ENCODE results near the gene RB1.

Gene RB1

DNA sequence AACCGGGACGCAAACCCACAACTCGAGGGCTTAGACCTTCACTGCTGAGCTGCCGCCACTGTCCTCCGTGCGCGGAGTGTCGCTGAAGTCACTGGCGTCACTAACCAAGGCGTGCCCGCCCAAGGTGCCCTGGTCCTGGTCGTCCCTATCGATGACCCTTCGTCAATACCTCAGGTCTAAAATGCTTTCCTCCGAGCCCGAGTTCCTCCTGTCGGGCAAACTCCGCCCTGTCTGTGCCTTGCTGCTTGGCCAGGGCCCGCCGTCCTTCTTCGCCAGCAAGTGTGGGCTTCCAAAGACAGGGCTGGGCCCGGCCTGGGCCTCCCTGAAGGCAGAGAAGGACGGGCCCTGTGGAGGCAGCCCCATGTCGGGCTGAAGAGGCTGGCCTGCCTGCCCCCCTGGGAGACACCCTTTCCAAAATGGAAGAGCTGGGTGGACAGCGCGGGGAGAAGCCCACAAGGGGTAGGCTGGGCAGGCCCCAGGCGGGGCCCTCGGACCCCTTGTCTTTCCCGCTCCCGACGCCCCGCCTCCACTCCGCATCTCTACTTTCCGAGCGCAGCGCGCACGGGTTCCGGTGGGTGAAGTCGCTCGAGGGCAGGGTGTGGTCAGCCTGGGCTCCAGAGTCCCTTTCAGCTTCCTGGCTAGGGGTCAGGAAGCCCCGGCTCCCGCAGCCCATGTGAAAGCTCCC lies 13.4 kb downstream of the RB1 start:
- no peak for TF ChIP-seq GATA2 (IDR thresholded peaks at IDR 0.05; ENCODE audit: low read depth, low read length)
- no peak for TF ChIP-seq GATA3 (IDR thresholded peaks at IDR 0.05; ENCODE audit: low read depth, low read length)

DNA sequence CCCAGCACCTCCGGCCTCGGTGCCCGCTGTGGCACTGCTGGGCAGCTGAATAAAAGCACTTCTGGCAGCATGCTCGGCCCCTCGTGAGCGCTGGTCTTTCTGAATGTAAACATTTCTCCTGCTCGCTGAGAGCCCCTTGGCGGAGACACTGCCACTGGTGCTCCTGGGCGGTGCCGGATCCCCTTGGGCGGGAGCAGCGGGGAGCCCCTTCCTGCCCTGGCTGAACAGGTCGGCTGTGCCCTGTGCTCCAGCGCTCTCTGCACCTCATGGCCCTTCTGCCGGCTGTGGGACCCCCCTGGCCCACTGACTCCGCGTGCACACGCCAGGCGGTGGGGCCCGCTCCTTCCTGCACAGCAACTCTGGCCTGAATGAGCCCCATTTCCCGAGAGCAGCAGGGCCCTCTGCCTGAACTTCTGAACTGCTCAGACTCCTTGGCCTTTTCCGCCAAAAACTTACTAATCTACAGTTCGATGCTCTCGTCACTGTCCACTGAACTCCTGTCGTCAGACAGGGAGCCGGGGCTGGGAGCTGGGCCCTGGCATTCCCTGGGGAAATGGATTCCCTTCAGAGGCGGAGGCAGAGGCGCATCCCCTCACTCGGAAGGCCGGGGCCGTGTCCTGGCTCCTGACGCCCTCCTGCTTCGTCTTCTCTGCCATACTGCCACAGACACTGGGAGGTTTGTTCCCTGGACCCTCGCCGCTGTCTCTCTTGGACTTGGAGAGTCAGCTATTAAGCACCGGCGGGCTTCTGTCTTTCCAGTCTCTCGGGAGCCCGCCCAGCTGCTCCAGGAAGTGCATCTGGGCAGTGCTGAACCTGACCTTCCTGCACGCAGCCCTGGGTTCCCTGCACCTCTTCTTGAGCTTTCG lies 14.2 kb downstream of the RB1 start:
- TF ChIP-seq GATA2 (IDR thresholded peaks at IDR 0.05; ENCODE audit: low read depth, low read length) (no peak), GATA3 (IDR thresholded peaks at IDR 0.05; ENCODE audit: low read depth, low read length) (no peak)

DNA sequence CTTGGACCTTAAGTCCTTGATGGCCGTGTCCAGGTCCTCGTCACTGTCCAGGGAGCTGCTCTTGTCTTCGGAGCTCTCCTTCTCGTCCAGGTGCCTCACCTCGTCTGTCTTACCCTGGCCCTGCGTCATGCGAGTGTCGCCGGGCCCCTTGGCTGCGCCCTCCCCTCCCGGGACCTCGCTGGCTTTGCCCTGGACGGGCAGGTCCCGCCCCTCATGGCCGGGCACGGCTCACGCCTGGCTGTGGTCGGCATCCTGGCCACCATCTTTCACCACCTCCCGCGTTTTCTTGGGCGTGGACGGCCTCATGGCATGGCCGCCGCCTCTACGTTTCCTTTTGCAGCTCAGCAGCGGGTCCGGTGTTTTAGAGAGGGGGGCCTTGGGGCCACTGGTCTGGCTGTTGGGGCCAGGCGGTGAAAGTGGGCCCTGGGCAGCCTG lies 14.8 kb downstream of the RB1 start:
- TF ChIP-seq GATA3 (IDR thresholded peaks at IDR 0.05; ENCODE audit: low read depth, low read length) (no peak), GATA2 (IDR thresholded peaks at IDR 0.05; ENCODE audit: low read depth, low read length) (no peak)

DNA sequence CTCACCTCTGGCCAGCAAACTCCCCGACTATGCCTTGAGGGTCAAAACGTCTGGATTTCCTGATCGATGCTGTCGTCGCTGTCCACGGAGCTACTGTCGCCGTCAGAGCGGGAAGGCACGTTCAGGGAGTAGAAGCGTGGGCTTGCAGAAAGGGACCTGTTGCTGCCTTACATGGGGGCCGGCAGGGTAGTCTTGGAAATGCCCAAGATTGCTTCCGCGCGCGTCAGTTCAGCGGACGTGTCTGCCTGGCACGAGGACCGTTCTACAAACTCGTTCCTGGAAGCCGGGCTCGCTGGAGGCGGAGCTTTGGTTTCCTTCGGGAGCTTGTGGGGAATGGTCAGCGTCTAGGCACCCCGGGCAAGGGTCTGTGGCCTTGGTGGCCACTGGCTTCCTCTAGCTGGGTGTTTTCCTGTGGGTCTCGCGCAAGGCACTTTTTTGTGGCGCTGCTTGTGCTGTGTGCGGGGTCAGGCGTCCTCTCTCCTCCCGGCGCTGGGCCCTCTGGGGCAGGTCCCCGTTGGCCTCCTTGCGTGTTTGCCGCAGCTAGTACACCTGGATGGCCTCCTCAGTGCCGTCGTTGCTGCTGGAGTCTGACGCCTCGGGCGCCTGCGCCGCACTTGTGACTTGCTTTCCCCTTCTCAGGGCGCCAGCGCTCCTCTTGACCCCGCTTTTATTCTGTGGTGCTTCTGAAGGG lies 15.4 kb downstream of the RB1 start:
- TF ChIP-seq GATA2 (IDR thresholded peaks at IDR 0.05; ENCODE audit: low read depth, low read length): no peak
- no peak for TF ChIP-seq GATA3 (IDR thresholded peaks at IDR 0.05; ENCODE audit: low read depth, low read length)

DNA sequence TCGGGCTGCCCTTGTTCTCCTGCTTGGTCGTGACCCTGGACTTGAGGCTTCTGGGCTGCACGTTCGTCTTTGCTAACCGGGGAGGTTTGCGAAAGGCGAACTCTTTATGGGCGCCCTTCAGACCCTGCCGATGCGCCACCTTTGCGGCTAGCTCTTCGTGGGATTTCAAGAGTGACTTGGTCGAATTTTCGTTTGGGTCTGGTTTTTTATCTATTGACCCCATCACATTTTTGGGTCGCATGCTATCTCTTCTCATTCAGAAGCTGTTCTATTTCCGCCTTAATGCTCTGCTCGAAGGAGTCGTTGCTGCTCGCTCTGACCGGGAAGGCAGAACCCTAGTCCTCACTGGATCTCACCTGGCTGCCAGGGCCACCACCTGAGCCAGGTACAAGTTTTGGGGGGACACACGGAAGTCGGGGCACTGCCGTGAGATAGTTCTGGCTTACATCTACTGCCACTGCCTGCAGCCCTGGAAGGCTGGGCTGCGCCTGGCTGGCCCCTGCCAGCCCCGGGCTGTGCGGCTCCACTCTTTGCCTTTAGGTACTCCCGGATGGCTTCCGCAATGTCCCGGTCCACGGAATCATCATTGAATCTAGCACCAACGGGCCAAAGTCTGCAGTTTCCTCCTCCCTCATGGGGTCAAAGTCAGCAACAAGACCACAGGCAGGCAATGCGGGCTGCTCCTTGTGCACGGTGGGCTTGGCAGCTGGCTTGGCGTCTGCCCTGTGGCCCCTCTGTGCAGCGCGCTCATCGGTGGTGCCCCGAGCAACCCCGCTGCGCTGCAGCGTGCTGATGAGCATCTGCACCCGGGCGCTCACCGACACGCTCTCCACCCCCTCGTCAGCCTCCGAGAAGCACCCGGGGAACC lies 16.2 kb downstream of the RB1 start:
- TF ChIP-seq GATA2 (IDR thresholded peaks at IDR 0.05; ENCODE audit: low read depth, low read length) (no peak), GATA3 (IDR thresholded peaks at IDR 0.05; ENCODE audit: low read depth, low read length) (no peak)

DNA sequence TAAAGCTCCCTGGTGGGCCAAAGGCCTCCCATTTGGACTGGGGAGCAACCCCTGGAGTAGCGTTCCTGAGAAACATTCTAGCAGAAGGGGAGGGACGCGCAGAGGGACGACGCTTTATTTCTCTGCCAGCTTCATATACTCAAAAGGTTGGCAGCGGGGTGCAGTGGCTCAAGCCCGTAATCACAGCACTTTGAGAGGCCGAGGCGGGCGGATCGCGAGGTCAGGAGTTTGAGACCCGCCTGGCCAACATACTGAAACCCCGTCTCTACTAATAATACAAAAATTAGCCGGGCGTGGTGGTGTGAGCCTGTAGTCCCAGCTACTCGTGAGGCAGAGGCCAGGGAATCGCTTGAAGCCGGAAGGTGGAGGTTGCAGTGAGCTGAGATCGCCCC lies 16.8 kb downstream of the RB1 start:
- TF ChIP-seq GATA3 (IDR thresholded peaks at IDR 0.05; ENCODE audit: low read depth, low read length) (no peak), GATA2 (IDR thresholded peaks at IDR 0.05; ENCODE audit: low read depth, low read length) (no peak)

DNA sequence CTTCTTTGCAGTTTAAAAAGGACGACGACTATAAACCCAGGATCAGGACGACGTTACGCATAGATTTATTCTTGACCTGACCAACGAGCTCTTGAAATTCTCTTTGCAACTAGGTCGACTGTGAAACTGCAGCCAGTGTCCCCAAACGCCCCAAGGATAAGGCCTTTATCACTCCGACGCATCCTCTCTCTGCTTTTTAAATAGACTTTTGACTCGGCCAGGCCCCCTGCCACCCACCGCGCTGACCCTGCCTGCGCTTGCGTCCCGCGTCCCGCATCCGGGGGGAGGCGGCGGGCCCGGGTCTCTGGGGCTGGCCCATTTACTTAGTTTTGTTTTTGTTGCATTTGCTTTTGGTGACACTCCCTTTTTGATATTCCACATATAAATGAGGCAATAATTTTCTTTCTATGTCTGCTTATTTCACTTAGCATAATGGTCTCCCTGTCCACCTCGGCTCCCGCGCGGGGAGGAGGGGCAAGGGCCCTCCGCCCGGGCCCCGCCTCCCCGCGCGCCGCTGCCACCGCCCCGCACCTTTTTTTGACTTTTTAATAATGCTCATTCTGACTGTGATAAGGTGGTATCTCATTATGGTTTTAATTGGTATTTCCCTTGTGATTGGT lies 17.4 kb downstream of the RB1 start:
- TF ChIP-seq GATA2 (IDR thresholded peaks at IDR 0.05; ENCODE audit: low read depth, low read length) (no peak), GATA3 (IDR thresholded peaks at IDR 0.05; ENCODE audit: low read depth, low read length) (no peak)

DNA sequence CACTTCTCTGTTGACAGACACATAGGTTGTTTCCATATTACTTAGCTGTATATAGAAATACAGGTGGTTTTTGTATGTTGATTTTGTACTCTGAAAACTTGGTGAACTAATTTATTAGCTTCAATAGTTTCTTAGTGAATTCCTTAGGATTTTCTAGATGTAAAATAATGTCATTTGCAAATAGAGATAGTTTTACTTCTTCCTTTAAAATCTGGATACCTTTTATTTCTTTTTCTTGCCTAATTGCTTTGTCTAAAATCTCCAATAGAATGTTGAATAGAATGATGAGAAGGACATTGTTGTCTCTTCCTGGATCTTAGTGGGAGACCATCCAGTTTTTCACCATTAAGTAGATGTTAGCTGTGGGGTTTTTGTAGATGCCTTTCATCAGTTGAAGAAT lies 18.7 kb downstream of the RB1 start:
- TF ChIP-seq GATA3 (IDR thresholded peaks at IDR 0.05; ENCODE audit: low read depth, low read length): no peak
- TF ChIP-seq GATA2 (IDR thresholded peaks at IDR 0.05; ENCODE audit: low read depth, low read length): no peak

DNA sequence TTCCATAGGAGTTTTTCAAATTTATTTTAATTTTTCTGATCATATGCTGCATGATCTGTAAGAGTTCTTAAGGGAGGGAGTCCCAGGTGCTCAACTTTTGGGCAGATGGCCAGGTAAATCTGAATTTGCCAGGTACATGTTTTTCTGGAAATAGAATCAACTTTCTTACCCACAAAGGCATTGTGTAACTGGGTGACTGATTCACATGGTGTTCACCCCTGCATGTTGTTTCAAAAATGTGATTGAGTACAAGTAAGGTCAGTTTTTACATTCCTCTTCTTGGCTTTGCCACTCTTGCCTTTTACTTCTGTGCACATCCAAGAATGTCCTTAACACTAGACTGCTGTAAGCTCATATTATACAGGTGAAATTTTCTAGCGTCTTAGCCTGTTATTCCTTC lies 30.4 kb downstream of the RB1 start:
- TF ChIP-seq GATA2 (IDR thresholded peaks at IDR 0.05; ENCODE audit: low read depth, low read length): no peak
- TF ChIP-seq GATA3 (IDR thresholded peaks at IDR 0.05; ENCODE audit: low read depth, low read length): no peak

DNA sequence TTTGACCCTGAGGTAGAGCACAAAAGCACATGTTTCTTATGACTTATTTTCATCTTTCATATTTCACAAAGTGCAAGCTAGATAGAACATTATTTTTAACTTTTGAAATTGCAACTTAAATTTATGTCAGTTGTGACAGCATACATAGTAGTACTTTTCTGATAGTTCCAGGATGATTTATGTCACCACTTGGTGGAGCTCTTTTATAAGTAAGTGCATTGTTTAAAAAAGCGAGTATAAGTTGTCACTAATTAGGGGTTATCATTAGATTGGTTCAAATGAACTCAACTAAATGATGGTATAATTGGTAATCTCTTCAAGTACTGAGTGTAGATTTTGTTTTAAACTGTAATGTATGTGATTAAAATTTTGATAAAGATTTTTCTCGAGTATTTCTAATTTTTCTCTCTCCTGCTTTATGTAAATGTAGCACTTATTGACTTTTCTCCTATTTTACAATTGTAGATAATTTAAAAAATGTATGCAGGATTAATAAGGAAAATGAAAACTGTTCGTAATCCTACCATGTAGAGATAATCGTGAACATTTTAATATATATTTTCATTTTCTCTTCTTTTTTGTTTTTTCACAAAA lies 31.1 kb downstream of the RB1 start:
- TF ChIP-seq GATA3 (IDR thresholded peaks at IDR 0.05; ENCODE audit: low read depth, low read length): no peak
- TF ChIP-seq GATA2 (IDR thresholded peaks at IDR 0.05; ENCODE audit: low read depth, low read length): no peak

DNA sequence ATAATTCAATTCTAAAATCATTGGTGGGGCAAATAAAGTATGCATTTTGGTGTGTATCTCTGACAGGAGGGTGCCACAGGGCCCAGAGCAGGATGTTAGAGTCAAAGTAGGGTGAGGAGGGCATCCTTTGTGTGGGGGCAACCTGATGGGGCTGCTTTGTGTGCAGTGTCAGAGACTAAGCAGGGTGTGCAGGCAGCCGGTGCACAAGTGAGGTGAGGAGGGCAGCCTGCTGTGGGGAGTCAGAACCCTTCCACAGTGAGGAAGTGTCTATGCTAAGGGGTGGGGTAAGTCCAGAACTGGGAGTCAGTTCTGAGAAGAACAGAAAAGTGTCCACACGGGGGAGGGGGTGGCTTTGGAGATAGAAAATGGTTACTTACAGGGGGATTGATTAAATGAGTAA lies 40.7 kb downstream of the RB1 start:
- TF ChIP-seq GATA2 (IDR thresholded peaks at IDR 0.05; ENCODE audit: low read depth, low read length) (no peak), GATA3 (IDR thresholded peaks at IDR 0.05; ENCODE audit: low read depth, low read length) (no peak)

DNA sequence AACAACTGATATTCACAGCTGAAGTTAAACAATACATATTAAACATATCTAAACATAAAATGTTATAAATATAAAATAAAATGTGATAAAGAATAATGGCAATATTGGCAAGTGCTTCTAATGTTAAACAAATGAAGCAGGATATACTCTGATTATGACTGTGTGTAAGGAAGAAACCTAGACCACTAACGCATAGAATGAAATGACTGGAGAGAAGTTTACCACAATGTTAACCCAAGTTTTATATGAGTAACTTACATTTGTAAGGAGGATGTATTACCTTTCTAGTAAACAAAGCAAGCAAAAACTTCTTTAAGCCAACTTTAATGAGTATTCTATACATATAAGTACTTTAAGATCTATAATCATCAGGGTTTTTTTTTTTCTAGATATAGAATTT lies 43.0 kb downstream of the RB1 start:
- TF ChIP-seq GATA2 (IDR thresholded peaks at IDR 0.05; ENCODE audit: low read depth, low read length): no peak
- TF ChIP-seq GATA3 (IDR thresholded peaks at IDR 0.05; ENCODE audit: low read depth, low read length): no peak

DNA sequence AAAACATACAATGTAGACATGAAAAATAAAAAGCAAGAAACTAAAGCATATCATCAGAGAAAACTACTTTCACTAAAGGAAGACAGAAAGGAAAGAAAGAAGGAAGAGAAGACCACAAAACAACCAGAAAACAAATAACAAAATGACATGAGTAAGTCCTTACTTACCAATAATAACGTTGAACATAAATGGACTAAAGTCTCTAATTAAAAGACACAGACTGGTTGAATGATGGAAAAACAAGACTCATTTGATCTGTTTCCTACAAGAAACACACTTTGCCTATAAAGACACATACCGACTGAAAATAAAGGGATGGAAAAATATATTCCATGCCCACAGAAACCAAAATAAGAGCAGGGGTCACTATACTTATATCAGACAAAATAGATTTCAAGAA lies 46.0 kb downstream of the RB1 start:
- TF ChIP-seq GATA3 (IDR thresholded peaks at IDR 0.05; ENCODE audit: low read depth, low read length) (no peak), GATA2 (IDR thresholded peaks at IDR 0.05; ENCODE audit: low read depth, low read length) (no peak)
